Measurements from ENCODE around the gene GALNT9. TPM values are rescaled to one million over a fixed set of nuclear protein-coding genes. Genes with fewer than 3 reads are reported as not detected.

Gene GALNT9
- total RNA-seq, 1 donor from 2014 or later: not detected

DNA sequence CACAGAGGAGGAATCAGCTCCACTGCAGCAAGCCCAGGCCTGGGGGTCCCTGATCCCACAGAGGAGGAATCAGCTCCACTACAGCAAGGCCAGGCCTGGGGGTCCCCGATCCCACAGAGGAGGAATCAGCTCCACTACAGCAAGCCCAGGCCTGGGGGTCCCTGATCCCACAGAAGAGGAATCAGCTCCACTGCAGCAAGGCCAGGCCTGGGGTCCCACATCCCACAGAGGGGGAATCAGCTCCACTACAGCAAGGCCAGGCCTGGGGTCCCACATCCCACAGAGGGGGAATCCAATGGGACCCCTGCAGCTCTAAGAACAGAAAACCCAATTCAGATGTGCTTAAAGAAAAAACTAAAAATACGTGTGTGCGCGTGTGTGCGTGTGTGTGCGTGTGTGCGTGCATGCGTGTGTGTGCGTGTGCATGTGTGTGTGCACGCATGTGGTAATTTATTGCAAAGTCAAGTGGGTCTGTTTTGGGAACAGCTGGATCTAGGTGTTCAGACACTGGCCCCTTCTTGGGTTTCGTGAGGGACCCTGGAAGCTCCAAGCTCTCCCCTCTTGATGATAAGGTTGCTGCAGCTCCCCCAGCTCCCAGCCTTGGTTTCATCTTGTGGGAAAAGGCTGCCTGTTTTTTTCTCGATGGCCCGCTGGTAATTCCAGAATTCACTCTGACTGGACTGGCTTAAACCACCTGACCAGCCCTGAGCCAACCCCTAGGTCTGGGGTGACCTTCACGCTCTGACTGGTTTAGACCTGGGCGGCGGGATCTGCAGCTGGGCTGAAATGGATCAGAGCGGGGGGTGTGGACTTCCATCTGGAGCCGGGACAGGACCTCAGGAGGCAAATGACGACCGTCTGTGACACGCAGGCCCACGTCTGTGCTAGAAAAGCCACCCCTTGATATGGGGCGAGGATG is 47.1 kb downstream of the GALNT9 start:
- ATAC-seq: no peak
- no peak for DNase-seq (ENCODE audit: low spot score)

GRCh38 chr12:132281038-132281437 is 48.4 kb downstream of the GALNT9 start:
- no peak for DNase-seq (ENCODE audit: low spot score)
- ATAC-seq: no peak

- DNase-seq (ENCODE audit: low spot score) (no peak), ATAC-seq (no peak)
Measured at GRCh38 chr12:132280406-132280805, 49.0 kb downstream of the GALNT9 start.

DNA sequence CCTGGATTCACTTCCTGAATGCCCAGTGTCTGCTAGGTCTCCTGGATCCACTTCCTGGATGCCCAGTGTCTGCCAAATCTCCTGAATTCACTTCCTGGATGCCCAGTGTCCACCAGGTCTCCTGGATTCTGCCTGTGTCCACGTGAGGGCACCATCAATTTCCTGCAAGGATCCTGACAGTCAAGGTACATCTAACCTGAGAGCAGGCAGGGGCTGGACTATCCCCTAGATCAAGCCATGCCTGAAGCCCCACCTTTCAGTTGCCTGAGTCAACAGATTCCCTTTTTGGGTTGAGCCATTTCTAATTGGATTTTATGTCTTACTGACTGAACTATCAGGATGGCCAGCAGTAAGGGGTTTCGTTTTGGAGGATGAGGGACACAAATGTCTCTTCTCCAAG is 49.5 kb downstream of the GALNT9 start:
- no peak for ATAC-seq
- DNase-seq (ENCODE audit: low spot score): no peak

- peak; percentile 82 for ATAC-seq
- peak; percentile 64 for DNase-seq (ENCODE audit: low spot score)
Measured at GRCh38 chr12:132279184-132279889, 50.1 kb downstream of the GALNT9 start.

GRCh38 chr12:132278401-132279183 is 50.8 kb downstream of the GALNT9 start:
- ATAC-seq: no peak
- no peak for DNase-seq (ENCODE audit: low spot score)

GRCh38 chr12:132277949-132278348 is 51.4 kb downstream of the GALNT9 start:
- ATAC-seq: no peak
- no peak for DNase-seq (ENCODE audit: low spot score)

DNA sequence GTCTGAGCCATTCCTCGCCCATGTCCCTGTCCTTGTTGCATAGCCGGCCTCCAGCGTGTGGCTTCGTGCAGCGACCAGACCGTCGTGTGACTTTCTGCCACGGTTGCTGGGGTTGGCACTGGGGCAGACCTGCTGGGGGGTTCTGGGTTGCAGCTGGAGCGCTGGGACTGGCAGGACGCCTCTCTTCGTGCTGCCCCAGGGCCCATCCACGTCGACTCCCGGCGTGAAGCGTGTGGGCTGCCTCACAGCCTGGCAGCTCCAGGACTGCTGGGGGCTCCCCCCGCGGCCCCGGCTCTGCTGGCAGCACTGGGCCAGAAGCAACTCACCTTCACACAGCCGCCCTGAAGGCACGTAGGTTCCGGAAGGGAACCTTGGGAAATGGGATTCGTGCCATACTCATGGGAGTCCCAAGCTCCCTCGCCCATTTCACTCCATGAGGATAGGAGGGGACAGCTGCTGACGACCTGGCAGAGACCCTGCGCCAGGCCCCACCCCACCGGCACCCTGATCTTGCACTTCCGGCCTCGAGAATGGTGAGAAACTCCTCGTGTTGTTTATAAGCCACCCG is 51.9 kb downstream of the GALNT9 start:
- ATAC-seq (no peak), DNase-seq (ENCODE audit: low spot score) (no peak)

- no peak for ATAC-seq
- DNase-seq (ENCODE audit: low spot score): no peak
Measured at GRCh38 chr12:132276827-132277373, 52.5 kb downstream of the GALNT9 start.

GRCh38 chr12:132276066-132276826 is 53.1 kb downstream of the GALNT9 start:
- DNase-seq (ENCODE audit: low spot score): no peak
- ATAC-seq: no peak

- DNase-seq (ENCODE audit: low spot score) (no peak), ATAC-seq (no peak)
Measured at GRCh38 chr12:132275631-132276030, 53.8 kb downstream of the GALNT9 start.

- DNase-seq (ENCODE audit: low spot score) (no peak), ATAC-seq (peak; percentile 21)
Measured at GRCh38 chr12:132275110-132275531, 54.3 kb downstream of the GALNT9 start.

- ATAC-seq: no peak
- no peak for DNase-seq (ENCODE audit: low spot score)
Measured at GRCh38 chr12:132273992-132274334, 55.4 kb downstream of the GALNT9 start.

GRCh38 chr12:132272711-132273110 is 56.7 kb downstream of the GALNT9 start:
- no peak for ATAC-seq

GRCh38 chr12:132271755-132272092 is 57.7 kb downstream of the GALNT9 start:
- DNase-seq (ENCODE audit: low spot score) (peak; percentile 89), ATAC-seq (peak; percentile 91)

More at GRCh38 chr12:132272711-132273110, 56.7 kb downstream of the GALNT9 start:
- DNase-seq (ENCODE audit: low spot score): no peak

DNA sequence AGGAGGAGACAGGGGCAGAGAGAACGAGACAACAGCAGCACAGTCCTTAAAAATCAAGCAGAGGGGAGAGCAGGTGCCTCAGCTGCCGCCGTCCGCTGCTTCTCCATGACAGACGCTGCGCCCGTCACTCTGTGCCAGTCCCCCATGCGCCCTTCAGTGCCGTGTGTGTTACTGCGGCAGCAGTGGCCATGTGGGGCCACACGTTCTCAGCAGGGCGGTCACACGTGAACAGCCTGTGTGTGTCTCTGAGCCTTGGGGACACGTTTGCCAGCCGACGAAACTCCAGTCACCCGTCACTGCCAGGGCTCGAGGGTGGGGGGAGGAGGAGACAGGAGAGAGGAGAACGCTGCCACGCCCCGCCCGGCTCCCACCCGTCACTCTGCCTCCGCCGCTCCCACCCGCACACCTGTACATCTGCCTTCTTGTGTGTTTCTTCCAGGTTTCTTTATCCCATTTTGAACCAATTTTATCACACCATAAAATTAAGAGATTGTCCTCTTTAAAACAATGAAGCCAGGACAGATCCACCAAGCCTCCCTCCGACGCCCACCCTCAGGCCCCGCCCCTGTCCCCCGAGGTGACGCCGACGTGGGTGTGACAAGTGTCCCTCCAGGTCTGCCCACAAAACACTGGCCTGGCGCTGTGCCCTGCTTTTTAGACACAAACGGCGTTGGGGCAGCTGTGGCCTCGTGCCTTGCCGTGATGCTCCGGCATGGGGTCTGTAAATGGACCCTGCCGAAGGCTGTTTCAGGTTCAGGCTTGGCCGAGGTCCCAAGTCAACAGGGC is 58.2 kb downstream of the GALNT9 start:
- ATAC-seq (no peak), DNase-seq (ENCODE audit: low spot score) (no peak)

DNA sequence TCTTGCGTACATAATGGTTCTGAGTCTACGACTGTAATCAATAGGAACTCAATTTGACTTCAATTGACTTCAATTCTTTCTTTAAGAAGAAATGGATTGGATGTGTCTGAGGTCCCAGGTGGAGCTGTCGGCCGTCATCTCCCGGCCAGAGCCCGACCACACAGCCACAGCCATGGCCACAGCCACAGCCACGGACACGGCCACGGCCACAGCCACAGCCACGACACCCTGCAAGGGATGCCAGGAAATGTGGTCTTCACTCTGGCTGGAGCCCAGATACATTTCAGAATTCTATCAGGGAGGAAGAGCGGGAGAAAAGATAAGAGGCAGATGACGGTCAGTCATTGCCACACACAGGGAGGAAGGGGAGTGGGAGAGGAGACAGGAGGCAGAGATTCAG is 58.9 kb downstream of the GALNT9 start:
- DNase-seq (ENCODE audit: low spot score) (no peak), ATAC-seq (no peak)

GRCh38 chr12:132269271-132269968 is 60.0 kb downstream of the GALNT9 start:
- DNase-seq (ENCODE audit: low spot score): no peak
- ATAC-seq: no peak

GRCh38 chr12:132268674-132269073 is 60.7 kb downstream of the GALNT9 start:
- ATAC-seq (no peak), DNase-seq (ENCODE audit: low spot score) (no peak)

Measured in left lobe of liver (tissue), 2 donors.